Astrocyte (in vitro differentiated cells and primary cell): ENCODE data around the gene PIK3C2B. TPM values are rescaled to one million over a fixed set of nuclear protein-coding genes. Genes with fewer than 3 reads are reported as not detected.

Experiments
- DNase-seq: peaks from one replicate; pipeline ENCODE4 v3.0.0-alpha.2; 2010; ENCODE audit warnings: low read depth
- FAIRE-seq: peaks from 2 replicates; lab custom pipeline; 2011; peaks lifted over from hg19 to GRCh38; lab: Jason Lieb, UNC
- H2AFZ ChIP-seq: 2 replicates; pipeline ENCODE4 v1.6.0; 2012; ENCODE audit warnings: low read depth, low read length, inconsistent platforms
- H3K27ac ChIP-seq: 2 replicates; pipeline ENCODE4 v1.5.1; 2011; ENCODE audit warnings: low read depth, low read length, inconsistent platforms
- H3K27me3 ChIP-seq: 2 replicates; pipeline ENCODE4 v1.6.0; 2011; ENCODE audit warnings: low read length, inconsistent platforms; ENCODE audit not compliant: insufficient read depth
- H3K36me3 ChIP-seq: 2 replicates; pipeline ENCODE4 v1.5.1; 2011; ENCODE audit warnings: low read length, inconsistent platforms; ENCODE audit not compliant: insufficient read depth
- H3K4me1 ChIP-seq: 2 replicates; pipeline ENCODE4 v1.5.1; 2011; ENCODE audit warnings: low read length, inconsistent platforms; ENCODE audit not compliant: insufficient read depth
- H3K4me2 ChIP-seq: 2 replicates; pipeline ENCODE4 v1.6.0; 2012; ENCODE audit warnings: low read length, inconsistent platforms
- H3K4me3 ChIP-seq: 2 replicates; pipeline ENCODE4 v1.5.1; 2011; ENCODE audit warnings: low read depth, mild to moderate bottlenecking, low read length, inconsistent platforms; ENCODE audit not compliant: insufficient read depth
- H3K79me2 ChIP-seq: 2 replicates; pipeline ENCODE4 v1.6.0; 2012; ENCODE audit warnings: mild to moderate bottlenecking, low read length, inconsistent platforms; ENCODE audit not compliant: insufficient read depth
- H3K9ac ChIP-seq: 2 replicates; pipeline ENCODE4 v1.6.0; 2012; ENCODE audit warnings: mild to moderate bottlenecking, low read length, inconsistent platforms
- H3K9me3 ChIP-seq: 2 replicates; pipeline ENCODE4 v1.5.1; 2012; ENCODE audit warnings: low read depth, mild to moderate bottlenecking, low read length, inconsistent platforms; ENCODE audit not compliant: insufficient read depth
- H4K20me1 ChIP-seq: 2 replicates; pipeline ENCODE4 v1.6.0; 2012; ENCODE audit warnings: low read length, inconsistent platforms; ENCODE audit not compliant: insufficient read depth
- H3K27ac Mint-ChIP-seq: one replicate; pipeline ENCODE4 v1.8.0; 2021; ENCODE audit warnings: mild to moderate bottlenecking, mixed read lengths; ENCODE audit not compliant: unreplicated experiment
- H3K27me3 Mint-ChIP-seq: one replicate; pipeline ENCODE4 v1.8.0; 2021; ENCODE audit warnings: low read depth, mixed read lengths; ENCODE audit not compliant: unreplicated experiment
- H3K36me3 Mint-ChIP-seq: one replicate; pipeline ENCODE4 v1.8.0; 2021; ENCODE audit warnings: low read depth, mixed read lengths; ENCODE audit not compliant: unreplicated experiment
- H3K4me1 Mint-ChIP-seq: one replicate; pipeline ENCODE4 v1.8.0; 2021; ENCODE audit warnings: low read depth, mixed read lengths; ENCODE audit not compliant: unreplicated experiment
- H3K4me3 Mint-ChIP-seq: one replicate; pipeline ENCODE4 v1.8.0; 2021; ENCODE audit warnings: mild to moderate bottlenecking, moderate library complexity, mixed read lengths; ENCODE audit not compliant: unreplicated experiment
- H3K9me3 Mint-ChIP-seq: one replicate; pipeline ENCODE4 v1.8.0; 2021; ENCODE audit warnings: mild to moderate bottlenecking, mixed read lengths; ENCODE audit not compliant: unreplicated experiment
- EZH2 ChIP-seq: IDR thresholded peaks from 2 replicates; pipeline ENCODE4 v1.6.1; 2012; ENCODE audit warnings: mild to moderate bottlenecking, low read length, inconsistent platforms; ENCODE audit not compliant: insufficient read depth
- total RNA-seq: library from RNA; stranded (reverse); gene quantifications from 2 replicates; pipeline ENCODE4 v1.2.1, GENCODE V29; 2021
- TF ChIP-seq, protein P1 (sequence below): IDR thresholded peaks from 2 replicates; pipeline ENCODE4 v1.5.1; 2011; ENCODE audit warnings: low read depth, mild to moderate bottlenecking, inconsistent platforms, low read length, moderate library complexity; ENCODE audit not compliant: insufficient read depth

The PIK3C2B gene
- total RNA-seq, 1 donor from 2014 or later: 19.3 TPM

DNA sequence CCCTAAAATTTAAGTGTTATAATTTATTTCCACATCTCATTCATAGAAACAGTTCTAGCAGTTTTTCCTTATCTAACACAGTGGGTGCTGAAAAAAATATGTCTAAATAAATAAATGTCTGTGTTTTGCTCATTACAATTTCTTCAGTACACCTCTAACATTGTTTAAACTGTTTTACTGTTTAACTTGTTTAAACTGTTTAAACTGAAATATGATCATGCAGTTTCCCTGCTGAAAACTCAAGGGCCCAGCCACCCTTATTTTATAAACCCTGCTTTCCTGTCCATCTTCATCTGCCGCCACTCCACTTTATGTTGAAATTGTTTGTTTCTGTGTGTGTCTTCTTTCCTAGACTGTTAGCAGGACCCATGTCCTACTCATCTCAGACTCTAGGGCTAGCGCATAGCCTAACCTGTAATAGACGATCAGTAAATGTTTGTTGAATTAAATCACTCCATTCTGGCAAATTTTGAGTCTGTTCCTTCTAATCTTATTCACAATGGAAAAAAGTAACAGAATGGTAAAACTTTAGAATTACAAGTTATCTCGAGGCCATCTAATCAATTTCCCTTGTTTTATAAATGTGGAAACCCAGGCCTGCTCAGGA, 9.4 kb upstream of the PIK3C2B start:
- no peak for FAIRE-seq
- no peak overlapping the region for H3K27ac ChIP-seq
- H3K27me3 Mint-ChIP-seq: peaks cover 4% of the 10 kb centered on the region

GRCh38 chr1:204503122-204503912, 8.7 kb upstream of the PIK3C2B start:
- H3K27ac Mint-ChIP-seq: no peak overlapping the region
- FAIRE-seq (no peak), DNase-seq (peak; percentile 29)
- Histone ChIP-seq H3K27ac (no peak overlapping the region), H3K36me3 (no peaks in the 10 kb centered on the region), H3K4me1 (no peaks in the 10 kb centered on the region), H4K20me1 (no peaks in the 10 kb centered on the region), H3K79me2 (no peaks in the 10 kb centered on the region), H3K4me2 (no peak overlapping the region), H3K9me3 (no peaks in the 10 kb centered on the region), H3K4me3 (no peak overlapping the region), H2AFZ (no peak overlapping the region), H3K9ac (no peak overlapping the region), H3K27me3 (peaks cover 3% of the 10 kb centered on the region)
- no peak overlapping the region for H3K4me3 Mint-ChIP-seq
- peaks cover 8% of the 10 kb centered on the region for H3K27me3 Mint-ChIP-seq
- H3K36me3 Mint-ChIP-seq: no peaks in the 10 kb centered on the region
- no peaks in the 10 kb centered on the region for H3K9me3 Mint-ChIP-seq
- no peak for TF ChIP-seq EZH2
- TF ChIP-seq, protein P1, sequence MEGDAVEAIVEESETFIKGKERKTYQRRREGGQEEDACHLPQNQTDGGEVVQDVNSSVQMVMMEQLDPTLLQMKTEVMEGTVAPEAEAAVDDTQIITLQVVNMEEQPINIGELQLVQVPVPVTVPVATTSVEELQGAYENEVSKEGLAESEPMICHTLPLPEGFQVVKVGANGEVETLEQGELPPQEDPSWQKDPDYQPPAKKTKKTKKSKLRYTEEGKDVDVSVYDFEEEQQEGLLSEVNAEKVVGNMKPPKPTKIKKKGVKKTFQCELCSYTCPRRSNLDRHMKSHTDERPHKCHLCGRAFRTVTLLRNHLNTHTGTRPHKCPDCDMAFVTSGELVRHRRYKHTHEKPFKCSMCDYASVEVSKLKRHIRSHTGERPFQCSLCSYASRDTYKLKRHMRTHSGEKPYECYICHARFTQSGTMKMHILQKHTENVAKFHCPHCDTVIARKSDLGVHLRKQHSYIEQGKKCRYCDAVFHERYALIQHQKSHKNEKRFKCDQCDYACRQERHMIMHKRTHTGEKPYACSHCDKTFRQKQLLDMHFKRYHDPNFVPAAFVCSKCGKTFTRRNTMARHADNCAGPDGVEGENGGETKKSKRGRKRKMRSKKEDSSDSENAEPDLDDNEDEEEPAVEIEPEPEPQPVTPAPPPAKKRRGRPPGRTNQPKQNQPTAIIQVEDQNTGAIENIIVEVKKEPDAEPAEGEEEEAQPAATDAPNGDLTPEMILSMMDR: peak; percentile 86
- no peaks in the 10 kb centered on the region for H3K4me1 Mint-ChIP-seq

More for the DNA sequence above, 9.4 kb upstream of the PIK3C2B start:
- no peak overlapping the region for H3K4me2 ChIP-seq
- no peaks in the 10 kb centered on the region for H3K4me1 Mint-ChIP-seq
- H3K27ac Mint-ChIP-seq: no peak overlapping the region
- no peak overlapping the region for H2AFZ ChIP-seq
- TF ChIP-seq, protein P1: no peak
- TF ChIP-seq EZH2: no peak
- H3K36me3 Mint-ChIP-seq: no peaks in the 10 kb centered on the region
- no peaks in the 10 kb centered on the region for H3K4me1 ChIP-seq
- DNase-seq: no peak
- H3K9me3 ChIP-seq: no peaks in the 10 kb centered on the region
- no peaks in the 10 kb centered on the region for H3K9me3 Mint-ChIP-seq
- no peak overlapping the region for H3K4me3 Mint-ChIP-seq
- no peaks in the 10 kb centered on the region for H4K20me1 ChIP-seq
- no peaks in the 10 kb centered on the region for H3K79me2 ChIP-seq
- H3K9ac ChIP-seq: no peak overlapping the region
- peaks cover 1% of the 10 kb centered on the region for H3K27me3 ChIP-seq
- no peaks in the 10 kb centered on the region for H3K36me3 ChIP-seq
- H3K4me3 ChIP-seq: no peak overlapping the region

DNA sequence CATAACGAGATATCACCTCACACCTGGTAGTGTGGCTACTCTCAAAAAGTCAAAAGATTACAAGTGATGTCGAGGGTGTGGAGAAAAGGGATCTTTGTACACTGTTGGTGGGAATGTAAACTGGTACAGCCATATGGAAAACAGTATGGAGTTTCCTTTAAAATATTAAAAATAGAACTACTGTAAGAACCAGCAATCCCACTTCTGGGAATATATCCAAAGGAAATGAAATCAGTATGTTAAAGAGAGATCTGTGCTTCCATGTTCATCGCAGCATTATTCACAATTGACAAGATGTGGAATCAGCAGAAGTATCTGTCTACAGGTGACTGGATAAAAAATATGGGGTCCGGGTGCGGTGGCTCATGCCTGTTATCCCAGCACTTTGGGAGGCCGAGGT, 7.6 kb upstream of the PIK3C2B start:
- H3K9me3 ChIP-seq: no peaks in the 10 kb centered on the region
- no peak overlapping the region for H3K9ac ChIP-seq
- no peak overlapping the region for H3K27ac Mint-ChIP-seq
- DNase-seq (no peak), FAIRE-seq (no peak)
- H3K36me3 ChIP-seq: no peaks in the 10 kb centered on the region
- no peaks in the 10 kb centered on the region for H4K20me1 ChIP-seq
- TF ChIP-seq, protein P1: no peak
- TF ChIP-seq EZH2: no peak
- H3K27me3 Mint-ChIP-seq: peaks cover 14% of the 10 kb centered on the region
- peaks cover 12% of the 10 kb centered on the region for H3K27me3 ChIP-seq
- no peak overlapping the region for H2AFZ ChIP-seq
- no peaks in the 10 kb centered on the region for H3K79me2 ChIP-seq
- no peak overlapping the region for H3K27ac ChIP-seq
- H3K9me3 Mint-ChIP-seq: no peaks in the 10 kb centered on the region
- no peak overlapping the region for H3K4me3 ChIP-seq
- no peaks in the 10 kb centered on the region for H3K4me1 ChIP-seq
- no peak overlapping the region for H3K4me3 Mint-ChIP-seq
- peaks cover 3% of the 10 kb centered on the region for H3K4me1 Mint-ChIP-seq
- H3K36me3 Mint-ChIP-seq: no peaks in the 10 kb centered on the region
- no peak overlapping the region for H3K4me2 ChIP-seq
